Lower lobe of right lung (tissue), 2 donors: Measurements from ENCODE around the gene EPHB3. TPM values are rescaled to one million over a fixed set of nuclear protein-coding genes. Genes with fewer than 3 reads are reported as not detected.

Experiments used
- ATAC-seq, 2 donors: fragments of 200-7000 bp; cut with Tn5 transposase; one replicate each; pipeline ENCODE4 v1.9.1; 2020 to 2022; ENCODE audit warnings: mild to moderate bottlenecking in 2 of 2, moderate library complexity in 2 of 2
- DNase-seq: peaks from one replicate; pipeline ENCODE4 v3.0.0-alpha.2; 2020
- H3K27ac ChIP-seq: fragments of 200-600 bp; one replicate; pipeline ENCODE4 v1.8.0; 2022
- H3K27me3 ChIP-seq: fragments of 200-600 bp; one replicate; pipeline ENCODE4 v1.8.0; 2022; ENCODE audit warnings: low read depth
- H3K36me3 ChIP-seq: fragments of 200-600 bp; one replicate; pipeline ENCODE4 v1.8.0; 2022; ENCODE audit warnings: mild to moderate bottlenecking
- H3K4me1 ChIP-seq: fragments of 200-600 bp; one replicate; pipeline ENCODE4 v1.8.0; 2022
- H3K4me3 ChIP-seq: fragments of 200-600 bp; one replicate; pipeline ENCODE4 v1.8.0; 2022; ENCODE audit warnings: mild to moderate bottlenecking
- H3K9me3 ChIP-seq: fragments of 200-600 bp; one replicate; pipeline ENCODE4 v1.8.0; 2022
- CTCF ChIP-seq: fragments of 200-600 bp; IDR thresholded peaks from one replicate; pipeline ENCODE4 v1.8.0; 2022; ENCODE audit warnings: antibody characterized with exemption, mild to moderate bottlenecking
- intact Hi-C: fragments of 100-400 bp; cut with DNase I; formaldehyde crosslinking; loops from one replicate; pipeline ENCODE4 v1.11.0; 2022
- total RNA-seq: library from RNA; stranded (reverse); fragmentation: NEBNext Ultra II Directional; extraction: Animal tissue kit (Norgen Biotek cat#: 25700); gene quantifications from one replicate; pipeline ENCODE4 v1.2.1, GENCODE V29; 2021
- donor health status: DM: no; HTN: yes; CAD: no; lungs with severe emphysema.

Gene EPHB3
- total RNA-seq, 1 donor from 2014 or later = 4.9 TPM

DNA sequence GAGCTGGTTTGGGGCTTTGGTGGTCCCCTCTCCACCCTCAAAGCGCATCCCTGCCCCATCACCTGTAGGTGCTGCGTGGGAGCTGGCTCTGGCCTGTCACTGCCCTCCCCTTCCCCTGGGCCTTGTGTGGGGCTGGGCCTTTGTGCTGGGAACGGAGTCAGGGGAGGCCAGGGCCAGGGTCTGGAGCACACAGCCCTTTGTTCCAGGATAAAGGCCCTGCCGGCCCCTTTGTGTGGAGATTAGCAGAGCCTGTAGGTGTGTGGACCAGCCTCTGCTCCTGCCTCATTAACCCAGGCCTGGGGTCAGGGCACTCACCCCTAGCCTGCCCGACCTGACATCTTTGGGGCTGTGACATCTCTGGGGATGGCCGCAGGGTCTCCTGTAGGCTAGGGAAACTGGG is 8.9 kb downstream of the EPHB3 start:
- no peak for ATAC-seq
- DNase-seq = no peak
- TF ChIP-seq CTCF = no peak

DNA sequence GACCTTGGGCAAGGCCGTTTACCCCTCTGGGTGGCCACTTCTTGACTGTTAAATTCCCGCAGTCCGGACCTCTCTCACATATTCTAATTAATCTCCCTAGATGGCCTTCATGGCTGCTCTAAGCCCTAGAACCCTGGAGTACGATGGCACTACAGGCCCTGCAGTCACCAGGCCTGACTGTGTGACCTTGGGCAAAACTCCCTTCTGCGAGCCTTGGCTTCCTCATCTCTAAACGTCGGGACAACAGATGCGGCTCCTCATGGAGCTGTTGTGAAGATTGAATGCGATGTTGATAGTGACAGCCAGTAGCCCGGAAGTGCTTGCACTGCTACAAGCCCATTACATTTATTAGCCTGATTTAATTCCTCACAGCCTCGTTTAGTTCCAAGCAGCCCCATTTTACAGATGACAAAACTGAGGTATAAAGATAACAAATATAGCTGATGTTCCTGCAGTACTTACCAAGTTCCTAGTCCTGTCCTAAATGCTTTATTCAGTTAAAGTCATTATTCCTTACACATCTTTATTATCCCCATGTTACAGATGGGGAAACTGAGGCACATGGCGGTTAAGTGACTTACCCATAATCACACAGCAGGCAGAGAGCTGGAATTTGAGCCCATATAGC is 10.3 kb downstream of the EPHB3 start:
- Histone ChIP-seq H3K36me3 (peaks cover 22% of the 10 kb centered on the region), H3K9me3 (no peaks in the 10 kb centered on the region), H3K4me1 (peaks cover 31% of the 10 kb centered on the region), H3K27me3 (peaks cover 5% of the 10 kb centered on the region), H3K27ac (no peak overlapping the region), H3K4me3 (no peak overlapping the region)
- DNase-seq = no peak
- no peak for TF ChIP-seq CTCF
- intact Hi-C loops = no loop called here
- ATAC-seq = no peak

More for the DNA sequence above, 8.9 kb downstream of the EPHB3 start:
- Histone ChIP-seq H3K4me3 (no peak overlapping the region), H3K27me3 (peaks cover 5% of the 10 kb centered on the region), H3K9me3 (no peaks in the 10 kb centered on the region), H3K36me3 (peaks cover 10% of the 10 kb centered on the region), H3K27ac (no peak overlapping the region), H3K4me1 (peaks cover 45% of the 10 kb centered on the region)
- intact Hi-C loops = no loop called here

DNA sequence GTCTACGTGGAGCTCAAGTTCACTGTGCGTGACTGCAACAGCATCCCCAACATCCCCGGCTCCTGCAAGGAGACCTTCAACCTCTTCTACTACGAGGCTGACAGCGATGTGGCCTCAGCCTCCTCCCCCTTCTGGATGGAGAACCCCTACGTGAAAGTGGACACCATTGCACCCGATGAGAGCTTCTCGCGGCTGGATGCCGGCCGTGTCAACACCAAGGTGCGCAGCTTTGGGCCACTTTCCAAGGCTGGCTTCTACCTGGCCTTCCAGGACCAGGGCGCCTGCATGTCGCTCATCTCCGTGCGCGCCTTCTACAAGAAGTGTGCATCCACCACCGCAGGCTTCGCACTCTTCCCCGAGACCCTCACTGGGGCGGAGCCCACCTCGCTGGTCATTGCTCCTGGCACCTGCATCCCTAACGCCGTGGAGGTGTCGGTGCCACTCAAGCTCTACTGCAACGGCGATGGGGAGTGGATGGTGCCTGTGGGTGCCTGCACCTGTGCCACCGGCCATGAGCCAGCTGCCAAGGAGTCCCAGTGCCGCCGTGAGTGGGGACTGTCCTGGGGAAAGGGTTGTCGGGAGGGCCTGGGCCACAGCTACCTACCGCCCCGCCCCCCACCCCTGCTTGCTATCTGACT is 11.2 kb downstream of the EPHB3 start:
- H3K27ac ChIP-seq = no peak overlapping the region
- intact Hi-C loops = no loop called here
- DNase-seq (no peak), ATAC-seq (no peak)
- peaks cover 24% of the 10 kb centered on the region for H3K4me1 ChIP-seq
- H3K4me3 ChIP-seq = no peak overlapping the region
- peaks cover 31% of the 10 kb centered on the region for H3K36me3 ChIP-seq
- no peak for TF ChIP-seq CTCF
- peaks cover 5% of the 10 kb centered on the region for H3K27me3 ChIP-seq
- H3K9me3 ChIP-seq = no peaks in the 10 kb centered on the region

DNA sequence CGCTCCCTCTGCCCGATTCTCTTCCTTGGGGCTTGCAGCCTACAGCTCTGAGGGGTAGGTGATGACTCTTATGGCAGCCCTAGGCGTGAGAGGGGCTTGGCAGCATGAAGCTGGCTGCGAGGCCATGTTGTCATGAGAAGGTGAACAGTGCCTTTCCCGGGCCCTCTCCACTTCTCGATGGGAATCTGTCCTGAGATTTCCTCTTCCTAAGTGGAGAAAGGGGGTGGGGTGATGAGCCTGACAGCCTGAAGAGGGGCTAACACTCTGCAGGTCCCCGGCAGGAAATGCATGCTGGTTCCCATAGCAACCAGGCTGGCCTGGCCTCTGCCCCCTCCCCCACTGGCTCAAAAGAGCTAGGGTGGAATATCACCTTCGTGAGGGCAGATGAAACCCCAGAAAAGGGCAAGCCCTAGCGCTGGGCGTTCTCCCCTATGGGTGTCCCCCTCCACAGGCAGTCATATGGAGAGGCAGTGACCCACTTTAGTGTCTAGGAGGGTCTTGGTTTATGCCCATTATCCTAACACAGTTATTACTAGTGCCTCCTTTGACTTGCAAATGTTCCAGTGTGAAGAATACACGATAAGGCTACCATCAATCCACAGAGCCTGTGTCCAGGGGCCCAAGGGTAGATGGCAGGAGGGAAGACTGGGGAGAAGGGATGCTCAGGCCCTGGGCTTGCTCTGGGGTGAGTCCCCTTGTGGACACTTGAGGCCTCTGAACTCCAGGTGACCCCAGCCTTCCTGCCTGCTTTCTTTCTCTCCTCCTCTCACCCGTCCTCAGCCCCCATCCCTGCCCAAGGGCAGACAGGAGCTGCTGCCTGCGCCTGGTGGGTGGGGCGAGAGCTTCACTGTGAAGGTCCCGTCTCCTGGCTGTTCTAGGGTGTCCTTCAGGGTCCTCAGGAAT is 13.2 kb downstream of the EPHB3 start:
- DNase-seq (no peak), ATAC-seq (no peak)
- H3K27ac ChIP-seq = no peak overlapping the region
- intact Hi-C loops = no loop called here
- no peak overlapping the region for H3K4me3 ChIP-seq
- peaks cover 40% of the 10 kb centered on the region for H3K36me3 ChIP-seq
- no peaks in the 10 kb centered on the region for H3K9me3 ChIP-seq
- peaks cover 6% of the 10 kb centered on the region for H3K4me1 ChIP-seq
- H3K27me3 ChIP-seq = peaks cover 2% of the 10 kb centered on the region
- no peak for TF ChIP-seq CTCF

- Histone ChIP-seq H3K27me3 (no peaks in the 10 kb centered on the region), H3K4me3 (no peak overlapping the region), H3K4me1 (no peaks in the 10 kb centered on the region), H3K36me3 (peaks cover 47% of the 10 kb centered on the region), H3K9me3 (no peaks in the 10 kb centered on the region), H3K27ac (no peak overlapping the region)
- DNase-seq = no peak
- ATAC-seq = no peak
- TF ChIP-seq CTCF = no peak
- intact Hi-C loops = no loop called here
These were observed 14.1 kb downstream of the EPHB3 start for GRCh38 chr3:184575701-184576100.
